Mucosa of gallbladder (tissue), 1 donor: ENCODE measurements around the gene DNAJA4. TPM values are rescaled to one million over a fixed set of nuclear protein-coding genes. Genes with fewer than 3 reads are reported as not detected.
A peak's percentile ranks its signal among the peaks of the same experiment; 100 is the strongest.

Experiments
- DNase-seq: peaks from one replicate; pipeline ENCODE4 v3.0.0-alpha.2; 2020; ENCODE audit warnings: low spot score
- total RNA-seq: library from RNA; stranded (reverse); gene quantifications from one replicate; pipeline ENCODE4 v1.2.1, GENCODE V29; 2021
- donor health status: DM: no; HTN: no; CAD: no.

The DNAJA4 gene
- total RNA-seq = 36.9 TPM

- peak; percentile 50 for DNase-seq
These were observed at the start of gene DNAJA4 for GRCh38 chr15:78264304-78265136. Gene DNAJA4, plus strand, starts transcription at chr15:78264562. Its CDS starts 202 bp downstream, at chr15:78264764.

DNA sequence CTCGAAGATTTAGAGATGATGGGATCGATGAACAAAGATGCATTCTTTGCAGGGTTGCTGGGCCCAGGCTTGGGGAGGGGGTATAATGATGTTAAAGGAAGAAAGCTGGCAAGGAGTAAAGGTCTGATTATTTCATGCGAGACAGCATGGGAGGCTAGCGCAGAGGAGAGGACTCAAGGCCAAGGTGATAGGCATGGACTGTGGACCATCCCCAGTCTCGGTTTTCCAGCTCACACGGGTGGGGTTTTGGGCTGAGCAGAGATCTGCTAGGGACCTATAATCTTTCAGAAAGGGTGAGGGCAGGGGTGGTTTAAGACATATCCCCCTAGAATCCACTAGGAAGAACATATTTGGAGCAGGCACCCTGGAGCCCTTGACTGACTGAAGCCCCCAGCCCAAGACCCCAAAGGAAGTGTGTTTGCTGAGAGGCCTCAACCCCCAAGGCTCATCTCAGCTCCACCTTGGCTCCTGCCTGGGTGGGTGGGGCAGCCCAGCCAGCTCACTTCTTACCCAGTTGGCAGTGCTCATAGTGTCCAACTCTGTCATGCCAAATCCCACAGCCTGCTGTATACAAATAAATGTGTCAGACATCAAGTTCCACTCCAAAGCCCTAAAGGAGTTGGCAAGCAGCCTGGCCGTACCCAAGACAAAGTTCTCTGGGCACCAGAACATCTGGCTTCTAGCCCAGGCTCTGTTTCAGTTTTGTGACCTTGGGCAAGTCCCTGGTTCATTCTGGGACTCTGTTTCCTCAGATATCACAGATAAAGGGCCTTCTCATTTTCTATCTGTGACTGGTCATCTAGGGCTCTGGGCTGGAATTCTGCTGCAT is 47.9 kb upstream of the DNAJA4 start:
- peak; percentile 95 for DNase-seq

- no peak for DNase-seq
These were observed 43.6 kb upstream of the DNAJA4 start for GRCh38 chr15:78220713-78221112.

- DNase-seq = no peak
These were observed 41.5 kb upstream of the DNAJA4 start for GRCh38 chr15:78222745-78223395.

GRCh38 chr15:78223396-78224022 is 40.9 kb upstream of the DNAJA4 start:
- no peak for DNase-seq

GRCh38 chr15:78224023-78224411 is 40.3 kb upstream of the DNAJA4 start:
- DNase-seq = no peak

GRCh38 chr15:78225783-78226541 is 38.4 kb upstream of the DNAJA4 start:
- no peak for DNase-seq

DNA sequence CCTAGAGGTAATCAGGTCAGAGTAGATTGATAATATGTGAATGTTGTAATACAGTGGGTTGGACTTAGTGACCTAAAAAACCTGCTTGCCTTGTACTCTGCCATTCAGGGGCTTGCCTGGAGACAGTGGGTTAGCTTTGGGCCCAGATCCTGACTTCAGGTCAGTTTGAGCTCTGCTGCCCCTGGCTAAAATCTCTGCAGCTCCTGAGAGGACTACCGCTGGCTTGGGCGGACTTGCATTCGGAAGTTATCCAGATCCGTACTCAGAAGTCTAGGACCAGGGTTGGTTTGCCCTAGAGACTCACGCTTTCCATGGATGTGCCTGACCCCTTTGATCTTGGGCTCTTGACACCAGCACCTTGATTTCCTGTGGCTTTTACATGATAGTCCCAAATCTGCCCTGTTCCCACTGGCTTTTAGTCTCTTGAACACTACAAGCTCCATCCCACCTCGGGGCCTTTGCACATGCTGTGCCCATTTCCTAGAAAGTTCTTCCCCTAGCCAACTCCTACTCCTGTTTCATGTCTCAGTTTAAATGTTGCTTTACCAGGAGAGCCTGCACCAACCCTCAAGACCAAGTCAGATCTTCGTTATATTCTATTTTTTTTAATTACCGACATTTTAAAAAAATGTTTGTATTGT is 35.9 kb upstream of the DNAJA4 start:
- no peak for DNase-seq

DNA sequence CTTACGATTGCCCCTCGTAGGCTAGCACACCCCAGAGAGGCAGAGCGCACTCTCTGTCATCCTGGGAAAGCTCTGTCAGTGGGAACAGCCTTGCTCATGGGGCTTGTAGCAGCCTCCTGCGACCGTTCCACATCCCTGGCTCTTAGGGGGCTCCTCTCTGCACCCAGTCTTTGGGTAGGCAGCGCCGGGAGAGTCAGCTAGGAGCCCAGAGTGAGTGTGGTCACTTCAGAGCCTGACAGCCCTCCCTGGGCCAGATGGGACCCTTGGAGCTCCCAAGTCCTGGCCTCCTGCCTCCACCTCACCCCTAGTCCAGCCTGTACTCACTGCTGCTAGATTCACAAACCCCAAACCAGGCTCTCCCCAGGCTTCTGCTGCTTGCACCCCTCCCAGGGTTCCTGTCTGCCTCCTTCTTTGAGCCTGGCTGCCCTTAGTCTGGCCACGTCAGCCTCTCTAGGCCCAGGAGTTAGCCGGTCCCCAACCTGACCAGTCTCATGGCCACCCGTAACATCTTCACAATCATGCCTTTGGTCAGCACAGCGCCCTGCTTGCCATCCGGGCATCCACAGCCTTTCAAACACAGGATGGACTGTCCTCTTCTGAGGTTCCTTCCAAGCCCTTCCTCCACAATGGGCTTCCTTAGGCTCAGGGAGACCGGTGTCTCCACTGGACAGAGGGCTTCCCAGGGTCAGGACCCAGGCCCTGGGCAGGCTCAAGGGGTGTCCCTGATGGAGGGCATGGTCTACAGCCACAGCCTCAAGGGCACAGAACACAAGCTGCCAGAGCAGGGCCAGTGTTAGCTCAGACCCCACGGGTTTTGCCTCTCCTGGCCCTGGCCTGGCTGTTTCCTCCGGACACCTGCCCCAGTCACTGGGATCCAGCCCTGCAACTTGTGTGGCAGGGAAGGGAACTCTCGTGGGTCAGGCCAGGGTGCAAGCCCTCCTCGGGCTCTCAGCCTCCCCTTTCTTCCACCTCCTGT is 34.6 kb upstream of the DNAJA4 start:
- DNase-seq = no peak

DNA sequence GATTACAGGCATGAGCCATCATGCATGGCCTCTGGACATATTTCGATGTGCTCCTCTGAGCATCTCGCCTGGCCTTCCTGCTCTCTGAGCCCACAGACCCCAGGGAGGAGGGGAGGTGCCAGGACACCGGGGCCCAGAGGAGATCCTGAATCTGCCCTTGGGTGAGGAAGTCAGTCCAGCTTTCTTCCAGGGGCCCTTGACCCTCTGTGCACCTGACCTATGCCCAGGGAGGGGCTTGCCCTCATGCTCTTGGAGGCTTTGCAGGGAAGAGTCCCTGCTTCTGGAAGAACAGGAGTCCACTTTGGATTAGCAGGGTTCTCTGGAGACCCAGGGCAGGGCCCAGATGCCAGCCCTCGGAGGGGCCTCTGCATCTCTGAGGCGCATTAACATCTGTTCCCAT is 31.4 kb upstream of the DNAJA4 start:
- DNase-seq = no peak

GRCh38 chr15:78233496-78233895 is 30.9 kb upstream of the DNAJA4 start:
- DNase-seq = no peak

DNA sequence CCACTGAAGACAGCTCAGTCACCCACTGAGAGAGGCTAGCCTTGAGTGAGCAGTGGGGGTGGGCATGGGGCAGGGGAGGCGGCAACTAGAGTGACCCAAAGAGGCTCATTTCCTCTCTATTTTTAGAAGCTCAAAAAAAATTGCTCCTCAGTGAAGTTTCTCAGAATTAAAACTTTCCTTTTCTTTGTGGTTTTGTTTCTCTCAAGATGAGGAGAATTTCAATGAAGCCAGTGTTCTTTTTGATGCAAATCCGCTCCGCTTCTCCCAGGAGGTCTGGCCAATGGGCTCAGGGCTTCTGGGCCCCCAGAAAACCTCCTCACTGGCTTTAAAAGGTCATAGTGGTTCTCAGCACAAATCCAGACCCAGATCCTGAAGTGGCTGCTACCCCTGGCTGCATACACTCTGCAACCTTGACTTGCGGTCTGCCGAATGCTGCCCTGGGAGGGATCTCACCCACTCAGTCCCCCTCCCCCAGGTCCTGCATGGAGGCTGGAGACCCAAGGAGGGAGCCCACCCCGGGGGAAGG is 29.8 kb upstream of the DNAJA4 start, which contains the start of gene ACSBG1:
TSS of gene ACSBG1 (minus strand) at position 51 of the 526 bp plus-strand sequence. CDS start 64 bp downstream, outside the sequence.
- DNase-seq = no peak

GRCh38 chr15:78236491-78236890 is 27.9 kb upstream of the DNAJA4 start:
- no peak for DNase-seq

GRCh38 chr15:78237146-78237545 is 27.2 kb upstream of the DNAJA4 start:
- no peak for DNase-seq

- DNase-seq = no peak
These were observed 24.6 kb upstream of the DNAJA4 start for GRCh38 chr15:78239811-78240210.

GRCh38 chr15:78241017-78241416 is 23.3 kb upstream of the DNAJA4 start:
- peak; percentile 89 for DNase-seq

- peak; percentile 23 for DNase-seq
These were observed 22.2 kb upstream of the DNAJA4 start for GRCh38 chr15:78242128-78242527.

DNA sequence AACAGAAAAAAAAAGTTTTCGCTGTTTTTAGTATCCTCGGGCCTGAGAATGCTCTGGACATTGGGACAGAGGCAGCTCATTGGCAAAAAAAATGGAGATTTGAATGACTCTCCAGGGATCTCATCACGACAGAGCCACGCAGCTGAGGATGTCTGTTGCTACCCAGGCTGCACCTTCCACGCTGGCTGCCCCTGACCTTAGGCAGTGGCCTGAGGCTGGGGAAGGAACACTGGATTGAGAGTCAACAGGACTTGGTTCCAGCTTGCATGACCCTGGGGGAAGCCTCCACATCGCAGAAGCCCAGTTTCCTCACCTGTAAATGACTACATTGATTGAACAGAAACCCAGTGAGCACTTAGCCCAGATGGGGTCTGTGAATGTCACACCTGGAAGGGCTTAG is 21.3 kb upstream of the DNAJA4 start:
- DNase-seq = no peak

DNA sequence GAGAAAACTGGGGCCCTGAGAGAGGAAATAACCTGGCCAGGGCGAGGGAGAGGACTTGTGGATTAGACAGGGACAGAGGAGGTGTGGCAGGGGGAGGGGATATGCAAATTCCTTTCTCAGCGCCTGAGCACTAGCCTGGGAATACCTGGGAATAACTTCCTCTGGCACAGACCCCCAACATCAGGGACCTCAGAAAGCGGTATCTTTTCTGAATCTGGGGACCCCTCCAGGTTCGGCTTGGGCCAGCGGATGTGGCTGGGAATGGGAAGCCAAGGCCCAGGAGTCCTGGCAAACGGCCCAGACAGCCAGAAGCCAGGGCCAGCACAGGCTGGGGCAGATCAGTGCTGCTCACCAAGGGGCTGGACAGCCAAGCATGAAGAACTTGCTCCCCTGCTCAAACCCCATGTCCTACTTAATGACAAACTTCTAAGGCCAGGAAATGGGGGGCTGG is 20.8 kb upstream of the DNAJA4 start:
- DNase-seq = peak; percentile 48
